K562 (cell line): ENCODE data around the gene RARG. TPM values are rescaled to one million over a fixed set of nuclear protein-coding genes. Genes with fewer than 3 reads are reported as not detected.
A peak's percentile ranks its signal among the peaks of the same experiment; 100 is the strongest.

Experiments used
- BHLHE40 ChIP-seq: IDR thresholded peaks from 2 replicates; pipeline ENCODE4 v1.6.1; 2011; ENCODE audit warnings: low read length, improper control_type of control experiment
- CBFA2T2 ChIP-seq: fragments of 450-650 bp; conservative IDR thresholded peaks from 2 replicates; pipeline ENCODE4 v1.6.1; 2017; ENCODE audit warnings: mild to moderate bottlenecking
- CREM ChIP-seq: IDR thresholded peaks from 2 replicates; pipeline ENCODE4 v1.6.1; 2014; ENCODE audit warnings: antibody characterized with exemption, low read depth
- EGR1 ChIP-seq: fragments of 450-650 bp; conservative IDR thresholded peaks from 2 replicates; pipeline ENCODE4 v1.6.1; 2017; ENCODE audit warnings: mild to moderate bottlenecking
- EP400 ChIP-seq: fragments of 450-650 bp; IDR thresholded peaks from 2 replicates; pipeline ENCODE4 v1.6.1; 2017; ENCODE audit warnings: antibody characterized with exemption, mild to moderate bottlenecking, moderate library complexity
- FOXK1 ChIP-seq: sonication (generic); formaldehyde crosslinking; IDR thresholded peaks from 2 replicates; pipeline ENCODE4 v1.8.0; 2022; ENCODE audit warnings: missing genetic modification reagents, mild to moderate bottlenecking, borderline replicate concordance
- MTA3 ChIP-seq: fragments of 450-650 bp; formaldehyde crosslinking; IDR thresholded peaks from 2 replicates; pipeline ENCODE4 v1.6.1; 2017; ENCODE audit warnings: mild to moderate bottlenecking, borderline replicate concordance
- RBM25 ChIP-seq: fragments of 200-400 bp; formaldehyde crosslinking; IDR thresholded peaks from 2 replicates; pipeline ENCODE4 v1.6.1; 2018; ENCODE audit warnings: low read length, low read depth, moderate library complexity; ENCODE audit not compliant: severe bottlenecking
- SIX5 ChIP-seq, 2 experiments: IDR thresholded peaks; 2 replicates each; pipeline ENCODE4 v1.6.1; 2011; ENCODE audit warnings: low read length in 2 of 2, borderline replicate concordance in 1 of 2, low read depth in 1 of 2, mild to moderate bottlenecking in 1 of 2, moderate library complexity in 1 of 2; ENCODE audit not compliant: insufficient read depth in 1 of 2
- SP1 ChIP-seq: sonication (generic); formaldehyde crosslinking; IDR thresholded peaks from 2 replicates; pipeline ENCODE4 v1.8.1; 2022; ENCODE audit warnings: mild to moderate bottlenecking, missing genetic modification reagents
- TBP ChIP-seq: optimal IDR thresholded peaks from 2 replicates; pipeline ENCODE3; 2011; ENCODE audit warnings: low read depth, low read length, improper control_type of control experiment
- THRB ChIP-seq: fragments of 450-650 bp; formaldehyde crosslinking; conservative IDR thresholded peaks from 2 replicates; pipeline ENCODE4 v1.4.0; 2022; ENCODE audit warnings: mild to moderate bottlenecking, missing genetic modification characterization
- ZFP36 ChIP-seq: fragments of 150-350 bp; IDR thresholded peaks from 2 replicates; pipeline ENCODE4 v1.6.1; 2018; ENCODE audit warnings: low read length, low read depth; ENCODE audit not compliant: partially characterized antibody
- ZNF121 ChIP-seq: sonication (generic); formaldehyde crosslinking; conservative IDR thresholded peaks from 2 replicates; pipeline ENCODE4 v1.8.0; 2022; ENCODE audit warnings: missing genetic modification reagents
- ZNF197 ChIP-seq: fragments of 200-800 bp; sonication (Bioruptor generic); IDR thresholded peaks from 2 replicates; pipeline ENCODE4 v1.6.1; 2016; ENCODE audit warnings: low read depth, missing genetic modification characterization, missing compliant biosample characterization
- polyA plus RNA-seq, 8 experiments: library from polyadenylated mRNA; depleted of rRNA in 4 of 8; stranded (reverse) in 5 of 8; unstranded in 3 of 8; fragments of >200 nt; fragmentation: Nextera tagmentation in 2 of 8; fragmentation: Illumina TruSeq in 1 of 8; extraction: Ambion mirVana in 2 of 8; extraction: Trizol in 1 of 8; gene quantifications; 2 replicates each; pipeline versions ENCODE4 v1.2.1 to v1.2.3, GENCODE V29; 2011 to 2014; ENCODE audit warnings: inconsistent platforms in 1 of 8, missing spikeins in 1 of 8
- total RNA-seq, 7 experiments: library from RNA; depleted of rRNA in 6 of 7; stranded (reverse); fragments of >200 nt in 6 of 7; fragmentation: Illumina TruSeq in 2 of 7; extraction: Trizol in 2 of 7; gene quantifications; 2 replicates each; pipeline versions ENCODE4 v1.2.1 to v1.2.3, GENCODE V29; 2011 to 2021; ENCODE audit warnings: low replicate concordance in 1 of 7
- TF ChIP-seq, protein P1 (sequence below), 2 experiments: fragments of 150-350 bp in 1 of 2; IDR thresholded peaks; 2 replicates each; pipeline ENCODE4 v1.6.1; 2012 to 2016; ENCODE audit warnings: low read depth in 2 of 2, low read length in 2 of 2, mild to moderate bottlenecking in 1 of 2, moderate library complexity in 1 of 2

RARG gene
- total and polyA plus RNA-seq, 9 of the 15 experiments (the other 6 are each of a cell fraction or from before 2014, with no cell fraction given), result 0.18 to 7.6 (median 3.8) TPM

GRCh38 chr12:53244337-53244736, 12.3 kb upstream of the RARG start (continued):
- TF ChIP-seq THRB (peak; percentile 20; the same call in 1 of the 2 replicates), RBM25 (no peak), BHLHE40 (no peak), TBP (peak; percentile 58), ZNF121 (CRISPR knock-in tag) (no peak), CREM (peak; percentile 24; the same call in 1 of the 2 replicates), EP400 (peak; percentile 40; the same call in 1 of the 2 replicates), FOXK1 (CRISPR knock-in tag) (no peak), CBFA2T2 (peak; percentile 51; the same call in 1 of the 2 replicates), SIX5 (IDR thresholded peaks at IDR 0.05; ENCODE audit: borderline replicate concordance in 1 of 2, insufficient read depth in 1 of 2, low read depth in 1 of 2, low read length in 2 of 2) (no peak), MTA3 (0 out of 2 replicates have a peak, but pooled peaks have one; percentile 43), SP1 (CRISPR knock-in tag) (no peak), EGR1 (no peak), ZFP36 (no peak), ZNF197 (CRISPR knock-in tag) (no peak)
- TF ChIP-seq, protein P1, sequence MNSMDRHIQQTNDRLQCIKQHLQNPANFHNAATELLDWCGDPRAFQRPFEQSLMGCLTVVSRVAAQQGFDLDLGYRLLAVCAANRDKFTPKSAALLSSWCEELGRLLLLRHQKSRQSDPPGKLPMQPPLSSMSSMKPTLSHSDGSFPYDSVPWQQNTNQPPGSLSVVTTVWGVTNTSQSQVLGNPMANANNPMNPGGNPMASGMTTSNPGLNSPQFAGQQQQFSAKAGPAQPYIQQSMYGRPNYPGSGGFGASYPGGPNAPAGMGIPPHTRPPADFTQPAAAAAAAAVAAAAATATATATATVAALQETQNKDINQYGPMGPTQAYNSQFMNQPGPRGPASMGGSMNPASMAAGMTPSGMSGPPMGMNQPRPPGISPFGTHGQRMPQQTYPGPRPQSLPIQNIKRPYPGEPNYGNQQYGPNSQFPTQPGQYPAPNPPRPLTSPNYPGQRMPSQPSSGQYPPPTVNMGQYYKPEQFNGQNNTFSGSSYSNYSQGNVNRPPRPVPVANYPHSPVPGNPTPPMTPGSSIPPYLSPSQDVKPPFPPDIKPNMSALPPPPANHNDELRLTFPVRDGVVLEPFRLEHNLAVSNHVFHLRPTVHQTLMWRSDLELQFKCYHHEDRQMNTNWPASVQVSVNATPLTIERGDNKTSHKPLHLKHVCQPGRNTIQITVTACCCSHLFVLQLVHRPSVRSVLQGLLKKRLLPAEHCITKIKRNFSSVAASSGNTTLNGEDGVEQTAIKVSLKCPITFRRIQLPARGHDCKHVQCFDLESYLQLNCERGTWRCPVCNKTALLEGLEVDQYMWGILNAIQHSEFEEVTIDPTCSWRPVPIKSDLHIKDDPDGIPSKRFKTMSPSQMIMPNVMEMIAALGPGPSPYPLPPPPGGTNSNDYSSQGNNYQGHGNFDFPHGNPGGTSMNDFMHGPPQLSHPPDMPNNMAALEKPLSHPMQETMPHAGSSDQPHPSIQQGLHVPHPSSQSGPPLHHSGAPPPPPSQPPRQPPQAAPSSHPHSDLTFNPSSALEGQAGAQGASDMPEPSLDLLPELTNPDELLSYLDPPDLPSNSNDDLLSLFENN (IDR thresholded peaks at IDR 0.05; ENCODE audit: low read depth in 2 of 2, low read length in 2 of 2), result no peak
